DND-41 (cell line): ENCODE results near the gene GDF9.

Experiments
- ATAC-seq: fragments of 200-7000 bp; cut with Tn5 transposase; 3 replicates; pipeline ENCODE4 v1.9.1; 2021; ENCODE audit warnings: low read depth; ENCODE audit not compliant: insufficient read depth
- DNase-seq: peaks from one replicate; pipeline ENCODE4 v3.0.0-alpha.2; 2020
- H2AFZ ChIP-seq: 2 replicates; pipeline ENCODE4 v1.6.0; 2012; ENCODE audit warnings: low read depth, low read length
- H3K27ac ChIP-seq: 2 replicates; pipeline ENCODE4 v1.5.1; 2012; ENCODE audit warnings: low read length, inconsistent platforms
- H3K27me3 ChIP-seq: fragments of 200-600 bp; sonication (generic); 2 replicates; pipeline ENCODE4 v1.6.0; 2012; ENCODE audit warnings: low read length, mild to moderate bottlenecking, inconsistent platforms; ENCODE audit not compliant: insufficient read depth, poor library complexity
- H3K36me3 ChIP-seq: 2 replicates; pipeline ENCODE4 v1.5.1; 2012; ENCODE audit warnings: low read length, inconsistent platforms; ENCODE audit not compliant: insufficient read depth
- H3K4me1 ChIP-seq: 2 replicates; pipeline ENCODE4 v1.5.1; 2012; ENCODE audit warnings: mild to moderate bottlenecking, low read length; ENCODE audit not compliant: insufficient read depth
- H3K4me2 ChIP-seq: 2 replicates; pipeline ENCODE4 v1.6.0; 2012; ENCODE audit warnings: mild to moderate bottlenecking, moderate library complexity, low read length, inconsistent platforms; ENCODE audit not compliant: insufficient read depth
- H3K4me3 ChIP-seq, 2 experiments: fragments of 200-600 bp in 1 of 2; shearing (Covaris generic) in 1 of 2; 2 replicates each; pipeline ENCODE4 v1.5.1; 2012 to 2016; ENCODE audit warnings: inconsistent platforms in 2 of 2, low read length in 2 of 2, mild to moderate bottlenecking in 2 of 2, low read depth in 1 of 2, moderate library complexity in 1 of 2
- H3K79me2 ChIP-seq: 2 replicates; pipeline ENCODE4 v1.6.0; 2012; ENCODE audit warnings: low read length, inconsistent platforms; ENCODE audit not compliant: insufficient read depth
- H3K9ac ChIP-seq: 2 replicates; pipeline ENCODE4 v1.6.0; 2012; ENCODE audit warnings: low read depth, mild to moderate bottlenecking, inconsistent platforms, low read length, moderate library complexity
- H3K9me3 ChIP-seq: 2 replicates; pipeline ENCODE4 v1.5.1; 2012; ENCODE audit warnings: low read length, moderate library complexity, mild to moderate bottlenecking, inconsistent platforms; ENCODE audit not compliant: insufficient read depth, severe bottlenecking
- H4K20me1 ChIP-seq: 2 replicates; pipeline ENCODE4 v1.6.0; 2012; ENCODE audit warnings: low read length; ENCODE audit not compliant: insufficient read depth
- EZH2 ChIP-seq: IDR thresholded peaks from 3 replicates; pipeline ENCODE4 v1.6.1; 2012; ENCODE audit warnings: borderline replicate concordance, low read depth, mild to moderate bottlenecking, moderate library complexity, low read length, inconsistent platforms; ENCODE audit not compliant: severe bottlenecking
- TF ChIP-seq, protein P1 (sequence below): IDR thresholded peaks from 2 replicates; pipeline ENCODE4 v1.5.1; 2012; ENCODE audit warnings: borderline replicate concordance, low read length, moderate library complexity, mild to moderate bottlenecking; ENCODE audit not compliant: poor library complexity, severe bottlenecking; ENCODE audit errors: extremely low read depth

GDF9 gene

DNA sequence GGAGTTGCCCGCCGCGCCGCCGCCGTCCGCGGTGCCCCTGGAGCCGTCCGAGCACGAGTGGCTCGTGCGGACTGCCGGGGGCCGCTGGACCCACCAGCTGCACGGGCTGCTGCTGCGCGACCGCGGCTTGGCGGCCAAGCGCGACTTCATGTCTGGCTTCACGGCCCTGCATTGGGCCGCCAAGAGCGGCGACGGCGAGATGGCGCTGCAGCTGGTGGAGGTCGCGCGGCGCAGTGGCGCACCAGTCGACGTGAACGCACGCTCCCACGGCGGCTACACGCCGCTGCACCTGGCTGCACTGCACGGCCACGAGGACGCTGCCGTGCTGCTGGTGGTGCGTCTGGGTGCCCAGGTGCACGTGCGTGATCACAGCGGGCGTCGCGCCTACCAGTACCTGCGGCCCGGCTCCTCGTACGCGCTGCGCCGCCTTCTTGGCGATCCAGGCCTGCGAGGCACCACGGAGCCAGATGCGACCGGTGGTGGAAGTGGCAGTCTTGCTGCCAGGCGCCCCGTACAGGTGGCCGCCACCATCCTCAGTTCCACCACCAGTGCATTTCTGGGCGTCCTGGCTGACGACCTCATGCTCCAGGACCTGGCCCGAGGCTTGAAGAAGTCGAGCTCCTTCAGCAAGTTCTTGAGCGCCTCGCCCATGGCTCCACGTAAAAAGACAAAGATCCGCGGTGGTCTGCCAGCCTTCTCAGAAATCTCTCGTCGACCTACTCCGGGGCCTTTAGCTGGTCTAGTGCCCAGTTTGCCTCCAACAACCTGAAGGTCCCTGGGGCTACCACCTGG lies 51.6 kb downstream of the GDF9 start:
- Histone ChIP-seq H3K27ac (no peak overlapping the region), H3K4me2 (no peak overlapping the region), H3K79me2 (no peaks in the 10 kb centered on the region), H3K9ac (no peak overlapping the region), H2AFZ (no peak overlapping the region), H3K9me3 (no peaks in the 10 kb centered on the region), H3K27me3 (peaks cover 3% of the 10 kb centered on the region), H3K4me3 (no peak overlapping the region), H3K36me3 (no peaks in the 10 kb centered on the region), H4K20me1 (no peaks in the 10 kb centered on the region), H3K4me1 (no peaks in the 10 kb centered on the region)
- no peak for TF ChIP-seq EZH2
- TF ChIP-seq, protein P1, sequence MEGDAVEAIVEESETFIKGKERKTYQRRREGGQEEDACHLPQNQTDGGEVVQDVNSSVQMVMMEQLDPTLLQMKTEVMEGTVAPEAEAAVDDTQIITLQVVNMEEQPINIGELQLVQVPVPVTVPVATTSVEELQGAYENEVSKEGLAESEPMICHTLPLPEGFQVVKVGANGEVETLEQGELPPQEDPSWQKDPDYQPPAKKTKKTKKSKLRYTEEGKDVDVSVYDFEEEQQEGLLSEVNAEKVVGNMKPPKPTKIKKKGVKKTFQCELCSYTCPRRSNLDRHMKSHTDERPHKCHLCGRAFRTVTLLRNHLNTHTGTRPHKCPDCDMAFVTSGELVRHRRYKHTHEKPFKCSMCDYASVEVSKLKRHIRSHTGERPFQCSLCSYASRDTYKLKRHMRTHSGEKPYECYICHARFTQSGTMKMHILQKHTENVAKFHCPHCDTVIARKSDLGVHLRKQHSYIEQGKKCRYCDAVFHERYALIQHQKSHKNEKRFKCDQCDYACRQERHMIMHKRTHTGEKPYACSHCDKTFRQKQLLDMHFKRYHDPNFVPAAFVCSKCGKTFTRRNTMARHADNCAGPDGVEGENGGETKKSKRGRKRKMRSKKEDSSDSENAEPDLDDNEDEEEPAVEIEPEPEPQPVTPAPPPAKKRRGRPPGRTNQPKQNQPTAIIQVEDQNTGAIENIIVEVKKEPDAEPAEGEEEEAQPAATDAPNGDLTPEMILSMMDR: no peak
- no peak for ATAC-seq
- DNase-seq: no peak

DNA sequence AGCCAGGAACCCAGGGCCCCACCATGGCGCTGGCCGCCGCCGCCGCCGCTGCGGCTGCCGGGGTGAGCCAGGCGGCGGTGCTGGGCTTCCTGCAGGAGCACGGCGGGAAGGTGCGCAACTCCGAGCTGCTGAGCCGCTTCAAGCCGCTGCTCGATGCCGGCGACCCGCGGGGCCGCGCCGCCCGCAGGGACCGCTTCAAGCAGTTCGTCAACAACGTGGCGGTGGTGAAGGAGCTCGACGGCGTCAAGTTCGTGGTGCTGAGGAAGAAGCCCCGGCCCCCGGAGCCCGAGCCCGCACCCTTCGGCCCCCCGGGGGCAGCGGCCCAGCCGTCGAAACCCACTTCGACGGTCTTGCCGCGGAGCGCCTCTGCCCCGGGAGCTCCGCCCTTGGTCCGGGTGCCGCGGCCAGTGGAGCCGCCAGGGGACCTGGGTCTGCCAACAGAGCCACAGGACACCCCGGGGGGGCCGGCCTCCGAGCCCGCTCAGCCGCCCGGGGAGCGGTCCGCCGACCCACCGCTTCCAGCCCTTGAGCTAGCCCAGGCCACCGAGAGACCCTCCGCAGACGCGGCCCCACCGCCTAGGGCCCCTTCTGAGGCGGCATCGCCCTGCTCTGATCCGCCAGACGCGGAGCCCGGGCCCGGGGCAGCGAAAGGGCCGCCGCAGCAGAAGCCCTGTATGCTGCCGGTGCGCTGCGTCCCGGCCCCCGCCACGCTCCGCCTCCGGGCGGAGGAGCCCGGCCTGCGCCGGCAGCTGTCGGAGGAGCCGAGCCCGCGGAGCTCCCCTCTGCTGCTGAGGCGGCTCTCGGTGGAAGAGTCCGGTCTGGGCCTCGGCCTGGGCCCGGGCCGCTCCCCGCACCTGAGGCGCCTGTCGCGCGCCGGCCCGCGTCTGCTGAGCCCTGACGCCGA lies 52.4 kb downstream of the GDF9 start:
- TF ChIP-seq, protein P1: no peak
- no peak for TF ChIP-seq EZH2
- Histone ChIP-seq H3K9me3 (no peaks in the 10 kb centered on the region), H3K27me3 (peaks cover 9% of the 10 kb centered on the region), H3K36me3 (no peaks in the 10 kb centered on the region), H3K79me2 (no peaks in the 10 kb centered on the region), H2AFZ (no peak overlapping the region), H3K9ac (no peak overlapping the region), H3K4me3 (no peak overlapping the region), H3K4me1 (no peaks in the 10 kb centered on the region), H4K20me1 (no peaks in the 10 kb centered on the region), H3K4me2 (no peak overlapping the region), H3K27ac (no peak overlapping the region)
- no peak for ATAC-seq
- DNase-seq: no peak

DNA sequence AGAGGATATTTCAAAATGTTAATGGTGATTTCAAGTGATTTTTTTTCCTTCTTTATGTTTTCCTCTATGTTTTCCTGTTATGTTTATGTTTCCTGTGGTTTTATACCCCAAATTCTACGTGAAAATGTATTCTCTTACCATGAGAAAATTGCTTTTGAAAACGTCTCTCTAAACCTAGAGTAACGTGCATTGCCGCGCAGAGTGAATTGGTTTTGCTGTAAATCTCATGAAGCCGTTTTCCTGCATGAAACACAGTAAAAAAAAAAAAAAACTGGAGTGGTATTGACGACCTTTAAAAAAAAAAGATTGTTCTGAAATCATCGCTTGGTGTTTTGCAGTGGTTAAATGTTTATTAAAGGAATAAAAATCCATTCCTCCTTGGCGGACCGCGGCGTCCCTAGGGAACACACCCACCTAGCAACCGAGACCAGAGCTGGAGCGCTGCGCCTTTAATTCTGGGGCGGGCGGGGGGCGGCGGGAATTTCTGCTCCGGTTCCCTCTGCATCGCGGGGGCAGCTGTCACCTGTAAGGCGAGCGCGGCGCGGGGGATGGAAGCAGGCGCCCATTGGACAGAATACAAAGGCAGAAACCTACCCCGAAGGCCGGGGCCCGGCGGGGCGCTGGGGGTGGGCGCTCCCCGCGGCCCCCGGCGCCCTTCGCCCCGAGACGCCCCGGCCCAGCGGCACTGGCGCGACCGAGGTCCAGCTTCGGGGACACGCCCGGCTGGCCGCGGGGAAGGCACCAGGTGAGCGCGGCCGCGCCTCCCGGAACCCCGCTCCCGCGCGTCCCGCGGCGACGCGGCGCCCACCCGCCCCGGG lies 53.3 kb downstream of the GDF9 start, which contains the start of gene SOWAHA:
Gene SOWAHA (plus strand): TSS at position 522 of the 818 bp plus-strand sequence. CDS start 320 bp downstream, outside the sequence.
- Histone ChIP-seq H3K9me3 (no peaks in the 10 kb centered on the region), H3K4me3 (no peak within 1 kb of the TSS), H3K27ac (no peak within 1 kb of the TSS), H3K27me3 (peaks cover 10% of the 10 kb centered on the region), H3K4me1 (no peaks in the 10 kb centered on the region), H3K4me2 (no peak within 1 kb of the TSS), H3K36me3 (no peaks in the 10 kb centered on the region), H3K79me2 (no peaks in the 10 kb centered on the region), H2AFZ (no peak within 1 kb of the TSS), H3K9ac (no peak within 1 kb of the TSS), H4K20me1 (no peaks in the 10 kb centered on the region)
- no peak for ATAC-seq
- DNase-seq: no peak
- TF ChIP-seq, protein P1: no peak
- TF ChIP-seq EZH2: no peak
